Loucy (cell line): ENCODE measurements around the gene SLAMF1.

ENCODE experiments used
- H2AFZ ChIP-seq: fragments of 200-600 bp; sonication (generic); 2 replicates; pipeline ENCODE4 v1.6.0; 2016; ENCODE audit warnings: antibody characterized with exemption, mild to moderate bottlenecking, low read length, moderate library complexity
- H3F3A ChIP-seq: fragments of 200-600 bp; 2 replicates; pipeline ENCODE4 v1.6.0; 2016; ENCODE audit warnings: antibody characterized with exemption, low read depth, mild to moderate bottlenecking
- H3K27me3 ChIP-seq: fragments of 200-600 bp; sonication (generic); 2 replicates; pipeline ENCODE4 v1.6.1; 2014; ENCODE audit warnings: low read length, mild to moderate bottlenecking; ENCODE audit not compliant: insufficient read depth, poor library complexity, severe bottlenecking
- H3K36me3 ChIP-seq: fragments of 200-600 bp; sonication (generic); 2 replicates; pipeline ENCODE4 v1.6.1; 2016; ENCODE audit warnings: low read length; ENCODE audit not compliant: insufficient read depth
- H3K4me1 ChIP-seq: fragments of 200-600 bp; sonication (generic); 2 replicates; pipeline ENCODE4 v1.5.1; 2014; ENCODE audit warnings: low read length, mild to moderate bottlenecking; ENCODE audit not compliant: insufficient read depth, poor library complexity, severe bottlenecking
- H3K4me2 ChIP-seq: fragments of 200-600 bp; sonication (generic); 2 replicates; pipeline ENCODE4 v1.6.0; 2014; ENCODE audit warnings: antibody characterized with exemption, low read length, low read depth, mild to moderate bottlenecking; ENCODE audit not compliant: poor library complexity, severe bottlenecking
- H3K4me3 ChIP-seq: fragments of 200-600 bp; sonication (generic); 2 replicates; pipeline ENCODE4 v1.5.1; 2014; ENCODE audit warnings: low read length, mild to moderate bottlenecking, mixed read lengths; ENCODE audit not compliant: poor library complexity, severe bottlenecking
- H3K79me2 ChIP-seq: fragments of 200-600 bp; sonication (generic); 2 replicates; pipeline ENCODE4 v1.6.1; 2014; ENCODE audit warnings: low read length; ENCODE audit not compliant: insufficient read depth
- H3K9ac ChIP-seq: fragments of 200-600 bp; sonication (generic); 2 replicates; pipeline ENCODE4 v1.6.0; 2014; ENCODE audit warnings: mild to moderate bottlenecking, low read depth, low read length, moderate library complexity; ENCODE audit not compliant: poor library complexity, severe bottlenecking
- H3K9me2 ChIP-seq: fragments of 200-600 bp; sonication (generic); replicated peaks from 2 replicates; pipeline ENCODE4 v1.6.1; 2016; ENCODE audit warnings: low read depth, low read length, mixed read lengths
- H3K9me3 ChIP-seq: fragments of 200-600 bp; sonication (generic); 2 replicates; pipeline ENCODE4 v1.6.1; 2014; ENCODE audit warnings: mild to moderate bottlenecking, antibody characterized with exemption, low read length, low read depth; ENCODE audit not compliant: insufficient read depth
- H4K20me1 ChIP-seq: fragments of 200-600 bp; sonication (generic); 2 replicates; pipeline ENCODE4 v1.6.0; 2014; ENCODE audit warnings: antibody characterized with exemption, low read length, mild to moderate bottlenecking; ENCODE audit not compliant: insufficient read depth, poor library complexity, severe bottlenecking
- CTCF ChIP-seq: fragments of 200-600 bp; sonication (generic); conservative IDR thresholded peaks from 2 replicates; pipeline ENCODE4 v1.5.1; 2014; ENCODE audit warnings: mild to moderate bottlenecking, antibody characterized with exemption, low read length
- EZH2phosphoT487 ChIP-seq: fragments of 200-600 bp; IDR thresholded peaks from 2 replicates; pipeline ENCODE4 v1.6.1; 2018; ENCODE audit warnings: antibody characterized with exemption, mild to moderate bottlenecking, moderate library complexity, borderline replicate concordance

Gene SLAMF1

GRCh38 chr1:160680399-160680798 lies 33.6 kb upstream of the SLAMF1 start:
- Histone ChIP-seq H3K79me2 (no peaks in the 10 kb centered on the region), H3K27me3 (no peaks in the 10 kb centered on the region), H3K4me3 (no peak overlapping the region), H3K9me2 (no peaks in the 10 kb centered on the region), H3F3A (peaks cover 9% of the 10 kb centered on the region; the same call in 1 of the 2 replicates), H3K4me1 (peaks cover 28% of the 10 kb centered on the region), H3K9me3 (no peaks in the 10 kb centered on the region), H3K9ac (no peak overlapping the region), H4K20me1 (no peaks in the 10 kb centered on the region), H2AFZ (no peak overlapping the region), H3K4me2 (no peak overlapping the region), H3K36me3 (peaks cover 14% of the 10 kb centered on the region; the same call in 1 of the 2 replicates)
- TF ChIP-seq CTCF (no peak), EZH2phosphoT487 (no peak)

- no peak overlapping the region for H2AFZ ChIP-seq
Observed at GRCh38 chr1:160679893-160680292, 33.0 kb upstream of the SLAMF1 start.

GRCh38 chr1:160676869-160677597 lies 30.2 kb upstream of the SLAMF1 start:
- Histone ChIP-seq H3F3A (no peaks in the 10 kb centered on the region), H3K79me2 (no peaks in the 10 kb centered on the region), H3K4me3 (no peak overlapping the region), H3K36me3 (peaks cover 14% of the 10 kb centered on the region; the same call in 1 of the 2 replicates), H3K9ac (no peak overlapping the region), H3K27me3 (no peaks in the 10 kb centered on the region), H3K9me3 (no peaks in the 10 kb centered on the region), H2AFZ (no peak overlapping the region), H3K9me2 (no peaks in the 10 kb centered on the region), H3K4me2 (no peak overlapping the region), H3K4me1 (peaks cover 24% of the 10 kb centered on the region), H4K20me1 (no peaks in the 10 kb centered on the region)
- TF ChIP-seq CTCF (no peak), EZH2phosphoT487 (no peak)

More at GRCh38 chr1:160679893-160680292, 33.0 kb upstream of the SLAMF1 start:
- Histone ChIP-seq H3K9ac (no peak overlapping the region), H3K36me3 (peaks cover 14% of the 10 kb centered on the region; the same call in 1 of the 2 replicates), H4K20me1 (no peaks in the 10 kb centered on the region), H3K4me2 (no peak overlapping the region), H3K4me1 (peaks cover 28% of the 10 kb centered on the region), H3K79me2 (no peaks in the 10 kb centered on the region), H3K9me2 (no peaks in the 10 kb centered on the region), H3K27me3 (no peaks in the 10 kb centered on the region), H3F3A (peaks cover 9% of the 10 kb centered on the region; the same call in 1 of the 2 replicates), H3K9me3 (no peaks in the 10 kb centered on the region), H3K4me3 (no peak overlapping the region)
- TF ChIP-seq CTCF = no peak
- TF ChIP-seq EZH2phosphoT487 = no peak
